Dermis microvascular lymphatic vessel endothelial cell (primary cell): ENCODE results near the gene GPA33. TPM values are rescaled to one million over a fixed set of nuclear protein-coding genes. Genes with fewer than 3 reads are reported as not detected.

Source experiments
- DNase-seq, 2 donors: peaks; one replicate each; pipeline versions ENCODE4 v3.0.0 to v3.0.0-alpha.2; 2010; ENCODE audit warnings: low read depth in 2 of 2
- total RNA-seq: library from RNA; depleted of rRNA; stranded (reverse); fragments of >200 nt; gene quantifications from 2 replicates; pipeline ENCODE4 v1.2.1, GENCODE V29; 2014

The GPA33 gene, protein sequence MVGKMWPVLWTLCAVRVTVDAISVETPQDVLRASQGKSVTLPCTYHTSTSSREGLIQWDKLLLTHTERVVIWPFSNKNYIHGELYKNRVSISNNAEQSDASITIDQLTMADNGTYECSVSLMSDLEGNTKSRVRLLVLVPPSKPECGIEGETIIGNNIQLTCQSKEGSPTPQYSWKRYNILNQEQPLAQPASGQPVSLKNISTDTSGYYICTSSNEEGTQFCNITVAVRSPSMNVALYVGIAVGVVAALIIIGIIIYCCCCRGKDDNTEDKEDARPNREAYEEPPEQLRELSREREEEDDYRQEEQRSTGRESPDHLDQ
- not detected in 2 replicates for total RNA-seq

DNA sequence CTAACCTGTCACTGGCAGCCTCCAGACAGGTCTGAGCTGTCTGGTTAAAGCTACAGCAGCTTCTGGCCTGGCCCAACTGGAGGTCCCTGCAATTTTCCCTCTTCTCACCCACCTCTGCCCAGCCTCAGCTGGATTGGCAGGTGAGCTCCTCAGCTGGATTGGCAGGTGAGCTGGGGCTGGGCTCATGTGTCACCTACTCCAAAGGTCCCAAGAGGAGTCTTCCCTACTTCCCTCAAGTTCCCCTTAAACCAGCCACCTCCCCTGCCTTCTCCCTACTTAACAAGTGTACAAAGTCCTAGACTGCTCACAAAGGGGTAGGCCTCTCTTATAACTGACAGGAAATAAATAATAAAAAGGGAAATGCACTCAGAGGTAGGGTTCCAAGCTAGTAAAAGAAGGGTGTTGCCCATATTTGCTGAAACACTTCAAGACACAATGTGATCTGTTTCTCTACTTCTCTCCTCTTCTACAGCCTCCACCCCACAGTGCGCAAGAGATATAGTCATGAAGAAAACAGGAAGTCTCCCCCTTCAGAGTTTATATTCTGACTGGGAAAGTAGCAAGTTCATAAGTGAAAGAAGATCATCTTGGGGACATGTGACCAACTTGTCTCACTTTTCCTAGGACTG, at the start of gene GPA33:
TSS of gene GPA33 (minus strand) at position 64 of the 629 bp plus-strand sequence. CDS start 90 bp downstream, outside the sequence.
- no peak for DNase-seq

- no peak for DNase-seq
These were observed 48.5 kb upstream of the GPA33 start for GRCh38 chr1:167138703-167139102.

- no peak for DNase-seq
These were observed 47.8 kb upstream of the GPA33 start for GRCh38 chr1:167137793-167138510.

DNA sequence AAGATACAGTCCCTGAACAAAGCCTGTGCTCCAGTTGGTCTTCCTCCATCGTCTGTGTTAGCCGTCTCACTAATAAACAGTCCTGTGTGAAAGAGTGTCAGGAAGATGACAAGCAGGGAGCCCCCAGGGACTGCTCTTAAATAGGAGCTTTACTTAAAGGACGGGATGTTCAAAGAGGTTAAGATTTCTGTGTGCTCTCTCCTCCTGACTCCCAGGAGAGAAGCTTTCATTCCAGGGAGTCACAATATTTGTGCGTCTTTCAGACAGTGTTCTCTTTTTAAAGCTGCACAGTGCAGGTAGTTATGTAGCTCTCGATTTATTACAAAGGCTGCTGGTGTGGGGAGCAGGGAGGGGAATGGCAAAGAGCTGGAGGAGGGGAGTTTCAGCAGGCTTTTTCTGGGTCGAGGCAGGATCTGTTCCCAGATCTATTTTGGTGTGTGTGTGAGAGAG, 47.2 kb upstream of the GPA33 start:
- DNase-seq, result no peak

- DNase-seq, result no peak
These were observed 46.6 kb upstream of the GPA33 start for GRCh38 chr1:167136806-167137205.

GRCh38 chr1:167136191-167136614, 46.0 kb upstream of the GPA33 start:
- DNase-seq, result no peak

GRCh38 chr1:167135281-167135840, 45.2 kb upstream of the GPA33 start:
- DNase-seq, result no peak

- no peak for DNase-seq
These were observed 42.3 kb upstream of the GPA33 start for GRCh38 chr1:167132301-167133010.

GRCh38 chr1:167130829-167131510, 40.8 kb upstream of the GPA33 start:
- no peak for DNase-seq

- DNase-seq, result no peak
These were observed 38.4 kb upstream of the GPA33 start for GRCh38 chr1:167128261-167129227.

GRCh38 chr1:167127661-167128060, 37.5 kb upstream of the GPA33 start:
- no peak for DNase-seq

- DNase-seq, result no peak
These were observed 37.1 kb upstream of the GPA33 start for GRCh38 chr1:167127236-167127635.

- no peak for DNase-seq
These were observed 36.6 kb upstream of the GPA33 start for GRCh38 chr1:167126811-167127210.

- DNase-seq, result no peak
These were observed 36.1 kb upstream of the GPA33 start for GRCh38 chr1:167126317-167126716.

GRCh38 chr1:167122568-167122967, 32.4 kb upstream of the GPA33 start:
- DNase-seq, result no peak

DNA sequence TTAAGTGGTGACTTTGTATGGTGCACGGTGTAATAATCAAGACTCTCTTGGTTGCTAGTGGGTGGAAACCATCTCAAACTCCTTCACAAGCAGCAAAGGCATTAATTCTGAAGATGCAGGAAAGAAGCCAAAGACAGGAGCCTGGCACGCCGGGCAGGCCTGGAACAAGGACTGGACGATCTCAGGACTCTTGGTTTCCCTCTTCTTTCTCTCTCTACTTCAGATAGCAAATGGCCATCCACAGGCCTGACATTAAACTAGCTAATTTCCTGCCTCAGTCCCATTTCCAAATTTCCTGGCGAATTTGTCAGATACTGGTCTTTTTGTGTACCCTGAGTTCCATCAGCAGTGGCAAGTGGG, 31.9 kb upstream of the GPA33 start:
- DNase-seq, result no peak

DNA sequence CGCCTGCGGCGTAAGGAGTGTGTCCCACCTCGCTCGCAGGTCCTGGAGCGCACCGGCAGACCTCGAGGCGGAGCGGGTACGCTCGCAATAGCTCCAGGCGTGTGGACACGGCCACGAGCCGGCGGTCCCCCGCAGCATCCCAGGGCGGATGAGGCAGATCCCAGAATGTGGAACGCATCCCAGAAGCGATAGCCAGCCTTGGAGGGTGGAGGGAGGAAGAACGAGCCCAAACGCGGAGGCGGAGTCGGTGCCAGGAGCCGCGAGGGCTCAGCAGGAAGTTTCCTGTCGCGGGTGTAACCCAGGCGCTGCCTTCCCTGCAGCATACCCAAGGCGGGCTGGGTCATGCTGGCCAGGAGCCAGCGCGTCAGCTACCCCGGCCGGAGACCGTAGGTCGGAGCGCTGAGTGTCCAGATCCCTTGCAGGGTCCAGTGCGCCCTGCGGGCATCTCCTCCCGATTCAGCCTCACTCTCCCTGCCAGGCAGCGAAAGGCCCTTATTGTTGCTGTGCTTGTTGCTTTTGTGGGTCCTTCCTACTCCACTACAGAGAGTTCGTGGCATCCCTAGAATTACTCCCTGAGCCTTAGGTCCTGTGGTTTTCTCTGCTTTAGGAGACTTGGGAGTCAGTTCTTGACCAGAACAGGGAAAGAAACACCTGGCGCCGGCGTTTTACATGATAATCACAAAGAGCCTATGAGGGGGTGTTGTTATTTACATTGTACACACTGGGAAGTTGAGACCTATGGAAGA, 31.4 kb upstream of the GPA33 start:
- no peak for DNase-seq

GRCh38 chr1:167120899-167121298, 30.7 kb upstream of the GPA33 start:
- no peak for DNase-seq

DNA sequence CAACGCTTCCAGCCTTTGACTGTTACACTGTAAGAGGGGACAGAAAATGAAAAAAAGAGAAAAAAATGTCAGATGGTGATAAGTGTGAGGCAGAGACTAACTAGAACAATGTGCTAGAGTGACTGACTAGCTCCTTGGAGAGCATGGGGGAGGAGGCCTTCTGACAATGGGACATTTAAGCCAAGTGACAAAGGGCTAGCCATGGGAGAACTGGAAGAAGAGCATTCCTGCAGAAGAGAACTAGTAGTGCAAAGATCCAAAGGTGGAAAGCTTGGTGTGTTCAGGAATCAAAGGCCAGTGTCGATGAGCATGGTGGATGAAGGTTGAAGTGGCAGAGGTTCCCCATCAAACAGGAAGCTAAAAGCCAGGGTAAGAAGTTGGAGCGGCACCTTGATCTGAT, 29.5 kb upstream of the GPA33 start:
- DNase-seq, result no peak
